NCI-H2081 (cell line): ENCODE results near the gene SIRT1.
"Not testable (repeated sequence)": the region's sequence is repeated elsewhere in the genome, so short reads cannot be mapped to it uniquely, and the experiment has no call there.

ENCODE experiments used
- DNase-seq, 2 experiments: peaks; one replicate each; lab custom pipeline; 2025; lab: John Stamatoyannopoulos, UW

Gene SIRT1

GRCh38 chr10:67884313-67884841 lies at the start of gene SIRT1:
SIRT1 (plus strand) TSS chr10:67884656; CDS start chr10:67884722, 66 bp downstream.
- DNase-seq = peak; percentile 90 to 91

- peak; percentile 16 to 18 for DNase-seq
Observed at GRCh38 chr10:67835541-67836394, 48.7 kb upstream of the SIRT1 start.

GRCh38 chr10:67836488-67836887 lies 48.0 kb upstream of the SIRT1 start:
- DNase-seq = peak in 1 of 2 experiments; percentile 25

GRCh38 chr10:67836972-67837371 lies 47.5 kb upstream of the SIRT1 start:
- no peak for DNase-seq

- peak; percentile 53 to 85 for DNase-seq
Observed at GRCh38 chr10:67837541-67838314, 46.7 kb upstream of the SIRT1 start, which contains the start of gene DNAJC12. DNAJC12 (minus strand) TSS chr10:67838188; CDS start chr10:67838011, 177 bp downstream.

- DNase-seq = not testable (repeated sequence)
Observed at GRCh38 chr10:67839511-67839910, 44.9 kb upstream of the SIRT1 start.

GRCh38 chr10:67839951-67840350 lies 44.5 kb upstream of the SIRT1 start:
- DNase-seq = no peak

GRCh38 chr10:67841737-67842136 lies 42.7 kb upstream of the SIRT1 start:
- DNase-seq = no peak

GRCh38 chr10:67843284-67843683 lies 41.2 kb upstream of the SIRT1 start:
- no peak for DNase-seq

GRCh38 chr10:67849331-67850011 lies 35.0 kb upstream of the SIRT1 start:
- peak; percentile 80 to 89 for DNase-seq

- DNase-seq = no peak
Observed at GRCh38 chr10:67851186-67851585, 33.3 kb upstream of the SIRT1 start.

- DNase-seq = no peak
Observed at GRCh38 chr10:67852761-67853160, 31.7 kb upstream of the SIRT1 start.

GRCh38 chr10:67853512-67853911 lies 30.9 kb upstream of the SIRT1 start:
- DNase-seq = no peak

- no peak for DNase-seq
Observed at GRCh38 chr10:67858971-67859370, 25.5 kb upstream of the SIRT1 start.

- no peak for DNase-seq
Observed at GRCh38 chr10:67861750-67862432, 22.6 kb upstream of the SIRT1 start.

GRCh38 chr10:67863094-67863493 lies 21.4 kb upstream of the SIRT1 start:
- no peak for DNase-seq

- DNase-seq = no peak
Observed at GRCh38 chr10:67864607-67865371, 19.7 kb upstream of the SIRT1 start.

GRCh38 chr10:67868132-67868531 lies 16.3 kb upstream of the SIRT1 start:
- DNase-seq = no peak

GRCh38 chr10:67869996-67870395 lies 14.5 kb upstream of the SIRT1 start:
- no peak for DNase-seq

- no peak for DNase-seq
Observed at GRCh38 chr10:67875340-67876238, 8.9 kb upstream of the SIRT1 start.
